Neural progenitor cell (in vitro differentiated cells): ENCODE data around the gene HMGB3. TPM values are rescaled to one million over a fixed set of nuclear protein-coding genes. Genes with fewer than 3 reads are reported as not detected.

Experiments
- DNase-seq: peaks from one replicate; pipeline ENCODE4 v3.0.0-alpha.2; 2016; ENCODE audit warnings: low spot score
- H2AFZ ChIP-seq: fragments of 200-600 bp; sonication (generic); replicated peaks from 2 replicates; pipeline ENCODE4 v1.6.1; 2016; ENCODE audit warnings: antibody characterized with exemption
- H3F3A ChIP-seq: fragments of 200-600 bp; sonication (generic); 2 replicates; pipeline ENCODE4 v1.6.1; 2016; ENCODE audit warnings: antibody characterized with exemption, low read depth
- H3K27ac ChIP-seq: fragments of 200-600 bp; sonication (generic); 2 replicates; pipeline ENCODE4 v1.5.1; 2016; ENCODE audit warnings: mild to moderate bottlenecking
- H3K27me3 ChIP-seq: fragments of 200-600 bp; sonication (generic); 2 replicates; pipeline ENCODE4 v1.6.1; 2016; ENCODE audit warnings: mild to moderate bottlenecking, moderate library complexity
- H3K36me3 ChIP-seq: fragments of 200-600 bp; sonication (generic); 2 replicates; pipeline ENCODE4 v1.5.1; 2016
- H3K4me1 ChIP-seq: fragments of 200-600 bp; sonication (generic); 2 replicates; pipeline ENCODE4 v1.6.1; 2016; ENCODE audit warnings: mixed run types
- H3K4me2 ChIP-seq: fragments of 200-600 bp; sonication (generic); 2 replicates; pipeline ENCODE4 v1.6.1; 2016
- H3K4me3 ChIP-seq: fragments of 200-600 bp; sonication (generic); 2 replicates; pipeline ENCODE4 v1.5.1; 2016
- H3K79me2 ChIP-seq: fragments of 200-600 bp; sonication (generic); 2 replicates; pipeline ENCODE4 v1.6.1; 2016; ENCODE audit warnings: low read depth
- H3K9ac ChIP-seq: fragments of 200-600 bp; sonication (generic); 2 replicates; pipeline ENCODE4 v1.6.1; 2016
- H3K9me3 ChIP-seq: fragments of 200-600 bp; sonication (generic); 2 replicates; pipeline ENCODE4 v1.5.1; 2016; ENCODE audit warnings: low read depth
- H4K20me1 ChIP-seq: fragments of 200-600 bp; sonication (generic); 2 replicates; pipeline ENCODE4 v1.6.1; 2016; ENCODE audit warnings: low read depth
- H3K27ac Mint-ChIP-seq: 3 replicates; pipeline ENCODE4 v1.8.0; 2021; ENCODE audit warnings: mixed read lengths
- H3K27me3 Mint-ChIP-seq: 2 replicates; pipeline ENCODE4 v1.8.0; 2022; ENCODE audit warnings: low read depth, mild to moderate bottlenecking, inconsistent platforms, moderate library complexity, mixed read lengths; ENCODE audit not compliant: insufficient read depth
- H3K36me3 Mint-ChIP-seq: 3 replicates; pipeline ENCODE4 v1.8.0; 2021; ENCODE audit warnings: mixed read lengths
- H3K4me1 Mint-ChIP-seq: 3 replicates; pipeline ENCODE4 v1.8.0; 2021; ENCODE audit warnings: mixed read lengths
- H3K4me3 Mint-ChIP-seq: 3 replicates; pipeline ENCODE4 v1.8.0; 2021; ENCODE audit warnings: mild to moderate bottlenecking, moderate library complexity, mixed read lengths
- H3K9me3 Mint-ChIP-seq: 3 replicates; pipeline ENCODE4 v1.8.0; 2020; ENCODE audit warnings: mixed read lengths
- CTCF ChIP-seq: fragments of 200-600 bp; sonication (generic); IDR thresholded peaks from 2 replicates; pipeline ENCODE4 v1.5.1; 2017; ENCODE audit warnings: antibody characterized with exemption, mild to moderate bottlenecking
- EZH2 ChIP-seq: fragments of 200-600 bp; sonication (generic); IDR thresholded peaks from 2 replicates; pipeline ENCODE4 v1.6.1; 2017; ENCODE audit warnings: antibody characterized with exemption, mild to moderate bottlenecking, moderate library complexity
- EZH2phosphoT487 ChIP-seq: fragments of 200-600 bp; sonication (generic); IDR thresholded peaks from 2 replicates; pipeline ENCODE4 v1.6.1; 2017; ENCODE audit warnings: antibody characterized with exemption
- total RNA-seq: library from RNA; depleted of rRNA; stranded (reverse); fragments of >200 nt; gene quantifications from 2 replicates; pipeline ENCODE4 v1.2.3, GENCODE V29; 2015; ENCODE audit warnings: low replicate concordance

HMGB3 gene
- total RNA-seq, 1 donor from 2014 or later: 187 TPM

- H3K4me3 ChIP-seq: no peak overlapping the region
- no peak overlapping the region for H3K27ac ChIP-seq
- H3K79me2 ChIP-seq: no peaks in the 10 kb centered on the region
- H3K4me2 ChIP-seq: no peak overlapping the region
- no peaks in the 10 kb centered on the region for H3K4me1 ChIP-seq
- Mint-ChIP-seq H3K27ac (no peak overlapping the region), H3K27me3 (peaks cover 2% of the 10 kb centered on the region), H3K9me3 (peaks cover 2% of the 10 kb centered on the region), H3K4me3 (no peak overlapping the region), H3K36me3 (no peaks in the 10 kb centered on the region), H3K4me1 (peaks cover 7% of the 10 kb centered on the region)
- DNase-seq: no peak
- H3F3A ChIP-seq: no peaks in the 10 kb centered on the region
- no peaks in the 10 kb centered on the region for H3K36me3 ChIP-seq
- H3K27me3 ChIP-seq: no peaks in the 10 kb centered on the region
- TF ChIP-seq EZH2phosphoT487 (no peak), CTCF (no peak), EZH2 (no peak)
- no peaks in the 10 kb centered on the region for H4K20me1 ChIP-seq
- H3K9me3 ChIP-seq: no peaks in the 10 kb centered on the region
- no peak overlapping the region for H3K9ac ChIP-seq
- H2AFZ ChIP-seq: no peak overlapping the region
These were observed 40.1 kb upstream of the HMGB3 start for GRCh38 chrX:150942942-150943594.

GRCh38 chrX:150944233-150944632 is 38.9 kb upstream of the HMGB3 start:
- Mint-ChIP-seq H3K4me3 (no peak overlapping the region), H3K27me3 (peaks cover 2% of the 10 kb centered on the region), H3K4me1 (peaks cover 7% of the 10 kb centered on the region), H3K36me3 (no peaks in the 10 kb centered on the region), H3K9me3 (no peaks in the 10 kb centered on the region), H3K27ac (no peak overlapping the region)
- no peak overlapping the region for H3K27ac ChIP-seq
- H3K4me2 ChIP-seq: no peak overlapping the region
- H3K9ac ChIP-seq: no peak overlapping the region
- no peaks in the 10 kb centered on the region for H3K9me3 ChIP-seq
- no peaks in the 10 kb centered on the region for H4K20me1 ChIP-seq
- TF ChIP-seq CTCF (no peak), EZH2 (no peak), EZH2phosphoT487 (no peak)
- H2AFZ ChIP-seq: no peak overlapping the region
- no peaks in the 10 kb centered on the region for H3K36me3 ChIP-seq
- H3K4me1 ChIP-seq: no peaks in the 10 kb centered on the region
- no peaks in the 10 kb centered on the region for H3K27me3 ChIP-seq
- H3K79me2 ChIP-seq: no peaks in the 10 kb centered on the region
- DNase-seq: no peak
- H3K4me3 ChIP-seq: no peak overlapping the region
- H3F3A ChIP-seq: no peaks in the 10 kb centered on the region

GRCh38 chrX:150954951-150955350 is 28.2 kb upstream of the HMGB3 start:
- H3K4me3 ChIP-seq: no peak overlapping the region
- no peak overlapping the region for H3K4me3 Mint-ChIP-seq
- H2AFZ ChIP-seq: no peak overlapping the region
- no peaks in the 10 kb centered on the region for H3K36me3 Mint-ChIP-seq
- H3K36me3 ChIP-seq: no peaks in the 10 kb centered on the region
- no peak overlapping the region for H3K27ac Mint-ChIP-seq
- H3K27me3 ChIP-seq: no peaks in the 10 kb centered on the region
- no peaks in the 10 kb centered on the region for H3F3A ChIP-seq
- no peak overlapping the region for H3K27ac ChIP-seq
- H3K27me3 Mint-ChIP-seq: peaks cover 3% of the 10 kb centered on the region
- no peak for DNase-seq
- H3K4me1 ChIP-seq: no peaks in the 10 kb centered on the region
- no peaks in the 10 kb centered on the region for H4K20me1 ChIP-seq
- peaks cover 14% of the 10 kb centered on the region for H3K9me3 Mint-ChIP-seq
- no peaks in the 10 kb centered on the region for H3K79me2 ChIP-seq
- no peak overlapping the region for H3K9ac ChIP-seq
- no peaks in the 10 kb centered on the region for H3K4me1 Mint-ChIP-seq
- no peak overlapping the region for H3K4me2 ChIP-seq
- no peaks in the 10 kb centered on the region for H3K9me3 ChIP-seq
- no peak for TF ChIP-seq EZH2
- no peak for TF ChIP-seq CTCF
- TF ChIP-seq EZH2phosphoT487: no peak
